KMS-11 (cell line): ENCODE results near the gene TRIM28.

Experiments
- H2AFZ ChIP-seq: fragments of 200-600 bp; sonication (generic); 2 replicates; pipeline ENCODE4 v1.6.1; 2016; ENCODE audit warnings: antibody characterized with exemption, mixed run types, low read depth
- H3K27ac ChIP-seq: fragments of 200-600 bp; sonication (generic); 2 replicates; pipeline ENCODE4 v1.6.1; 2016; ENCODE audit warnings: mild to moderate bottlenecking, mixed run types
- H3K27me3 ChIP-seq: fragments of 200-600 bp; sonication (generic); 2 replicates; pipeline ENCODE4 v1.6.1; 2017; ENCODE audit warnings: mild to moderate bottlenecking, low read depth, mixed run types, moderate library complexity; ENCODE audit not compliant: insufficient read depth
- H3K36me3 ChIP-seq: fragments of 200-600 bp; sonication (generic); 2 replicates; pipeline ENCODE4 v1.6.1; 2017; ENCODE audit warnings: mild to moderate bottlenecking, mixed run types; ENCODE audit not compliant: insufficient read depth
- H3K4me1 ChIP-seq: fragments of 200-600 bp; sonication (generic); 2 replicates; pipeline ENCODE4 v1.6.1; 2016; ENCODE audit warnings: mild to moderate bottlenecking, low read depth, mixed run types; ENCODE audit not compliant: poor library complexity, severe bottlenecking
- H3K4me2 ChIP-seq: fragments of 200-600 bp; sonication (generic); 2 replicates; pipeline ENCODE4 v1.7.0; 2016; ENCODE audit warnings: mild to moderate bottlenecking, mixed run types
- H3K4me3 ChIP-seq: fragments of 200-600 bp; sonication (generic); IDR thresholded peaks from 2 replicates; pipeline ENCODE4 v1.6.1; 2017; ENCODE audit warnings: low read depth, low read length, mixed read lengths; ENCODE audit not compliant: insufficient read depth
- H3K79me2 ChIP-seq: fragments of 200-600 bp; sonication (generic); 2 replicates; pipeline ENCODE4 v1.6.1; 2016; ENCODE audit warnings: low read depth, mixed run types; ENCODE audit not compliant: insufficient read depth
- H3K9ac ChIP-seq: fragments of 200-600 bp; sonication (generic); 2 replicates; pipeline ENCODE4 v1.6.1; 2016; ENCODE audit warnings: mild to moderate bottlenecking, mixed run types
- H4K20me1 ChIP-seq: fragments of 200-600 bp; sonication (generic); 2 replicates; pipeline ENCODE4 v1.6.1; 2016; ENCODE audit warnings: mild to moderate bottlenecking, mixed run types; ENCODE audit not compliant: insufficient read depth
- CTCF ChIP-seq: fragments of 200-600 bp; sonication (generic); conservative IDR thresholded peaks from 2 replicates; pipeline ENCODE4 v1.6.1; 2017; ENCODE audit warnings: low read depth, mild to moderate bottlenecking, antibody characterized with exemption, low read length, moderate library complexity, mixed read lengths

Gene TRIM28

GRCh38 chr19:58556622-58557220 is 12.9 kb downstream of the TRIM28 start:
- H3K27me3 ChIP-seq: no peaks in the 10 kb centered on the region
- H3K4me3 ChIP-seq: no peak overlapping the region
- H4K20me1 ChIP-seq: no peaks in the 10 kb centered on the region
- H3K79me2 ChIP-seq: peaks cover 29% of the 10 kb centered on the region
- no peaks in the 10 kb centered on the region for H3K36me3 ChIP-seq
- H3K4me1 ChIP-seq: peaks cover 45% of the 10 kb centered on the region
- H2AFZ ChIP-seq: no peak overlapping the region
- peak overlapping the region; percentile 94; the same call in 1 of the 2 replicates for H3K9ac ChIP-seq
- H3K27ac ChIP-seq: no peak overlapping the region; the same call in 1 of the 2 replicates
- peak overlapping the region; percentile 42 for H3K4me2 ChIP-seq
- no peak for TF ChIP-seq CTCF

GRCh38 chr19:58557221-58558065 is 13.6 kb downstream of the TRIM28 start:
- Histone ChIP-seq H3K27ac (peak overlapping the region; percentile 98), H4K20me1 (no peaks in the 10 kb centered on the region), H3K27me3 (no peaks in the 10 kb centered on the region), H3K4me2 (peak overlapping the region; percentile 42), H3K36me3 (no peaks in the 10 kb centered on the region), H3K4me1 (peaks cover 45% of the 10 kb centered on the region), H3K4me3 (no peak overlapping the region), H2AFZ (peak overlapping the region; percentile 1; the same call in 1 of the 2 replicates), H3K79me2 (peaks cover 29% of the 10 kb centered on the region), H3K9ac (peak overlapping the region; percentile 94)
- TF ChIP-seq CTCF: no peak

- peak within 1 kb of the TSS; percentile 99 for H3K4me2 ChIP-seq
- no peaks in the 10 kb centered on the region for H3K27me3 ChIP-seq
- H3K79me2 ChIP-seq: peaks cover 29% of the 10 kb centered on the region
- H2AFZ ChIP-seq: peak within 1 kb of the TSS; percentile 60; the same call in 1 of the 2 replicates
- peaks cover 42% of the 10 kb centered on the region for H3K4me1 ChIP-seq
- peak within 1 kb of the TSS; percentile 98 for H3K27ac ChIP-seq
- peak within 1 kb of the TSS; percentile 51 for H3K4me3 ChIP-seq
- no peak for TF ChIP-seq CTCF
- H4K20me1 ChIP-seq: no peaks in the 10 kb centered on the region
- H3K36me3 ChIP-seq: no peaks in the 10 kb centered on the region
- peak within 1 kb of the TSS; percentile 94 for H3K9ac ChIP-seq
Observed at GRCh38 chr19:58558066-58558622, 14.3 kb downstream of the TRIM28 start, which contains the start of gene UBE2M. Gene UBE2M, minus strand, starts transcription at chr19:58558611. Its CDS starts 230 bp downstream, at chr19:58558381.

GRCh38 chr19:58558623-58559274 is 14.9 kb downstream of the TRIM28 start:
- Histone ChIP-seq H4K20me1 (no peaks in the 10 kb centered on the region), H3K36me3 (no peaks in the 10 kb centered on the region), H3K9ac (peak overlapping the region; percentile 94), H3K4me2 (peak overlapping the region; percentile 99), H3K27ac (peak overlapping the region; percentile 98), H3K4me1 (peaks cover 36% of the 10 kb centered on the region), H3K4me3 (peak overlapping the region; percentile 51), H2AFZ (peak overlapping the region; percentile 60; the same call in 1 of the 2 replicates), H3K79me2 (peaks cover 29% of the 10 kb centered on the region), H3K27me3 (no peaks in the 10 kb centered on the region)
- 0 out of 2 replicates have a peak, but pooled peaks have one; percentile 3 for TF ChIP-seq CTCF
